M059J (cell line): Measurements from ENCODE around the gene RPL7A. TPM values are rescaled to one million over a fixed set of nuclear protein-coding genes. Genes with fewer than 3 reads are reported as not detected.
A peak's percentile ranks its signal among the peaks of the same experiment; 100 is the strongest.
"Not testable (repeated sequence)": the region's sequence is repeated elsewhere in the genome, so short reads cannot be mapped to it uniquely, and the experiment has no call there.

Experiments
- DNase-seq: peaks from one replicate; pipeline ENCODE4 v3.0.0-alpha.2; 2012; ENCODE audit warnings: low read depth
- total RNA-seq: library from RNA; depleted of rRNA; stranded (reverse); fragments of >200 nt; shearing (Covaris generic); gene quantifications from 2 replicates; pipeline ENCODE4 v1.2.3, GENCODE V29; 2014

The RPL7A gene
- total RNA-seq, 1 experiment from 2014 or later, result 1,702 TPM

GRCh38 chr9:133327834-133328484, 20.1 kb upstream of the RPL7A start:
- DNase-seq, result no peak

- DNase-seq, result peak; percentile 29
These were observed 18.5 kb upstream of the RPL7A start for GRCh38 chr9:133329306-133330156.

- DNase-seq, result no peak
These were observed 16.8 kb upstream of the RPL7A start for GRCh38 chr9:133331221-133331620.

GRCh38 chr9:133331641-133332380, 16.2 kb upstream of the RPL7A start:
- DNase-seq, result no peak

GRCh38 chr9:133332381-133332730, 15.7 kb upstream of the RPL7A start:
- DNase-seq, result no peak

- DNase-seq, result no peak
These were observed 15.0 kb upstream of the RPL7A start for GRCh38 chr9:133333011-133333410.

GRCh38 chr9:133333566-133333965, 14.5 kb upstream of the RPL7A start:
- no peak for DNase-seq

- no peak for DNase-seq
These were observed 13.9 kb upstream of the RPL7A start for GRCh38 chr9:133334161-133334560.

- DNase-seq, result not testable (repeated sequence)
These were observed 13.1 kb upstream of the RPL7A start for GRCh38 chr9:133334888-133335287.

GRCh38 chr9:133335924-133336811, 11.8 kb upstream of the RPL7A start, which contains the start of gene SURF6:
Gene SURF6 (minus strand): TSS chr9:133336188. CDS start chr9:133336132, 56 bp downstream.
- DNase-seq, result peak; percentile 87

GRCh38 chr9:133339641-133340040, 8.4 kb upstream of the RPL7A start:
- DNase-seq, result no peak

- no peak for DNase-seq
These were observed 7.8 kb upstream of the RPL7A start for GRCh38 chr9:133340256-133340655.

- DNase-seq, result no peak
These were observed 7.1 kb upstream of the RPL7A start for GRCh38 chr9:133340916-133341315.

GRCh38 chr9:133341369-133342068, 6.5 kb upstream of the RPL7A start:
- DNase-seq, result no peak

- DNase-seq, result no peak
These were observed 6.0 kb upstream of the RPL7A start for GRCh38 chr9:133342069-133342406.

- no peak for DNase-seq
These were observed 5.4 kb upstream of the RPL7A start for GRCh38 chr9:133342570-133342969.

GRCh38 chr9:133344071-133344470, 3.9 kb upstream of the RPL7A start:
- DNase-seq, result no peak

GRCh38 chr9:133344979-133345378, 3.0 kb upstream of the RPL7A start:
- no peak for DNase-seq

GRCh38 chr9:133345596-133345995, 2.4 kb upstream of the RPL7A start:
- no peak for DNase-seq

- no peak for DNase-seq
These were observed 1.8 kb upstream of the RPL7A start for GRCh38 chr9:133346021-133346785.
